CD14-positive monocyte (primary cell): ENCODE measurements around the gene KCNJ6. TPM values are rescaled to one million over a fixed set of nuclear protein-coding genes. Genes with fewer than 3 reads are reported as not detected.

Experiments
- DNase-seq, 3 donors: peaks; one replicate each; pipeline ENCODE4 v3.0.0-alpha.2; 2011 to 2022
- H2AFZ ChIP-seq: 2 replicates; pipeline ENCODE4 v1.6.0; 2012; ENCODE audit warnings: mild to moderate bottlenecking, low read depth, low read length, inconsistent platforms; ENCODE audit not compliant: insufficient read depth, poor library complexity, severe bottlenecking
- H3K27ac ChIP-seq, 2 donors: 1 replicate in 1 of 2; 2 replicates in 1 of 2; pipeline ENCODE4 v1.5.1; 2012 to 2013; ENCODE audit warnings: low read length in 2 of 2, control low read depth in 1 of 2, inconsistent platforms in 1 of 2, low read depth in 1 of 2, mild to moderate bottlenecking in 1 of 2
- H3K27me3 ChIP-seq, 2 donors: one replicate each; pipeline versions ENCODE4 v1.6.0 to v1.6.1; 2011 to 2013; ENCODE audit warnings: low read length in 2 of 2; ENCODE audit not compliant: control insufficient read depth in 2 of 2, insufficient read depth in 2 of 2
- H3K36me3 ChIP-seq, 2 donors: replicated peaks in 1 of 2; 1 replicate in 1 of 2; 2 replicates in 1 of 2; pipeline versions ENCODE4 v1.5.1 to v1.6.1; 2012 to 2013; ENCODE audit warnings: low read length in 2 of 2, control low read depth in 1 of 2, inconsistent platforms in 1 of 2, mild to moderate bottlenecking in 1 of 2; ENCODE audit not compliant: insufficient read depth in 2 of 2, control insufficient read depth in 1 of 2
- H3K4me1 ChIP-seq, 2 donors: 1 replicate in 1 of 2; 2 replicates in 1 of 2; pipeline versions ENCODE4 v1.5.1 to v1.6.1; 2012 to 2013; ENCODE audit warnings: low read length in 2 of 2, control low read depth in 1 of 2, inconsistent platforms in 1 of 2, mild to moderate bottlenecking in 1 of 2, moderate library complexity in 1 of 2; ENCODE audit not compliant: insufficient read depth in 2 of 2, control insufficient read depth in 1 of 2
- H3K4me2 ChIP-seq: replicated peaks from 2 replicates; pipeline ENCODE3; 2012; ENCODE audit warnings: low read length, moderate library complexity, mild to moderate bottlenecking; ENCODE audit not compliant: poor library complexity, severe bottlenecking; ENCODE audit errors: extremely low read depth
- H3K4me3 ChIP-seq, 3 experiments: fragments of 200-600 bp in 1 of 3; sonication (generic) in 1 of 3; replicated peaks in 1 of 3; 1 replicate in 2 of 3; 2 replicates in 1 of 3; pipeline ENCODE4 v1.5.1; 2011 to 2013; ENCODE audit warnings: low read length in 3 of 3, mild to moderate bottlenecking in 3 of 3, control low read depth in 2 of 3, low read depth in 2 of 3, inconsistent platforms in 1 of 3, moderate library complexity in 1 of 3
- H3K79me2 ChIP-seq: 2 replicates; pipeline ENCODE4 v1.6.0; 2012; ENCODE audit warnings: mild to moderate bottlenecking, control low read depth, inconsistent platforms, low read length, moderate library complexity; ENCODE audit not compliant: insufficient read depth
- H3K9ac ChIP-seq: 2 replicates; pipeline ENCODE4 v1.6.0; 2017; ENCODE audit warnings: low read length, mild to moderate bottlenecking; ENCODE audit not compliant: insufficient read depth, poor library complexity, severe bottlenecking
- H3K9me3 ChIP-seq, 2 donors: replicated peaks in 1 of 2; 1 replicate in 1 of 2; 2 replicates in 1 of 2; pipeline versions ENCODE4 v1.5.1 to v1.6.1; 2012 to 2013; ENCODE audit warnings: low read length in 2 of 2, control low read depth in 1 of 2; ENCODE audit not compliant: control insufficient read depth in 1 of 2, insufficient read depth in 1 of 2
- H4K20me1 ChIP-seq: 2 replicates; pipeline ENCODE4 v1.6.0; 2012; ENCODE audit warnings: mild to moderate bottlenecking, low read length, control low read depth, moderate library complexity; ENCODE audit not compliant: insufficient read depth
- H3K27ac Mint-ChIP-seq, 7 donors: one replicate each; pipeline ENCODE4 v1.8.0; 2020; ENCODE audit warnings: mild to moderate bottlenecking in 7 of 7, mixed read lengths in 7 of 7, moderate library complexity in 6 of 7, inconsistent platforms in 2 of 7
- H3K27me3 Mint-ChIP-seq, 3 donors: one replicate each; pipeline ENCODE4 v1.8.0; 2021 to 2022; ENCODE audit warnings: low read depth in 3 of 3, mild to moderate bottlenecking in 3 of 3, mixed read lengths in 3 of 3, moderate library complexity in 3 of 3, inconsistent platforms in 1 of 3
- H3K36me3 Mint-ChIP-seq, 2 donors: one replicate each; pipeline ENCODE4 v1.8.0; 2020; ENCODE audit warnings: mixed read lengths in 2 of 2, inconsistent platforms in 1 of 2, mild to moderate bottlenecking in 1 of 2
- H3K4me1 Mint-ChIP-seq: one replicate; pipeline ENCODE4 v1.8.0; 2020; ENCODE audit warnings: mild to moderate bottlenecking, mixed read lengths
- H3K4me3 Mint-ChIP-seq, 2 donors: one replicate each; pipeline ENCODE4 v1.8.0; 2020; ENCODE audit warnings: mild to moderate bottlenecking in 2 of 2, mixed read lengths in 2 of 2, moderate library complexity in 1 of 2
- H3K9me3 Mint-ChIP-seq, 7 donors: one replicate each; pipeline ENCODE4 v1.8.0; 2020 to 2022; ENCODE audit warnings: mixed read lengths in 7 of 7, mild to moderate bottlenecking in 6 of 7, moderate library complexity in 6 of 7, inconsistent platforms in 2 of 7
- WGBS: methylation state at CpG from one replicate; pipeline ENCODE4 v1.1.5; 2013; ENCODE audit warnings: missing lambda C conversion rate; ENCODE audit not compliant: insufficient coverage; 5-methylcytosine and 5-hydroxymethylcytosine counted together
- intact Hi-C, 2 donors: fragments of 100-400 bp; cut with micrococcal nuclease; formaldehyde crosslinking; loops; one replicate each; pipeline versions ENCODE4 v1.15.0 to v1.15.1; 2023
- polyA plus RNA-seq, 3 donors: library from polyadenylated mRNA; depleted of rRNA in 1 of 3; unstranded in 2 of 3; stranded (reverse) in 1 of 3; fragments of 300-500 nt in 2 of 3; fragments of >200 nt in 1 of 3; fragmentation: Illumina TruSeq in 2 of 3; gene quantifications; 1 replicate in 2 of 3; 2 replicates in 1 of 3; pipeline ENCODE4 v1.2.3, GENCODE V29; 2012 to 2021
- TF ChIP-seq, protein P1 (sequence below): fragments of 200-600 bp; IDR thresholded peaks from one replicate; pipeline ENCODE4 v1.8.0; 2022; ENCODE audit warnings: antibody characterized with exemption, mild to moderate bottlenecking

KCNJ6 gene
- polyA plus RNA-seq, 3 donors: not detected

DNA sequence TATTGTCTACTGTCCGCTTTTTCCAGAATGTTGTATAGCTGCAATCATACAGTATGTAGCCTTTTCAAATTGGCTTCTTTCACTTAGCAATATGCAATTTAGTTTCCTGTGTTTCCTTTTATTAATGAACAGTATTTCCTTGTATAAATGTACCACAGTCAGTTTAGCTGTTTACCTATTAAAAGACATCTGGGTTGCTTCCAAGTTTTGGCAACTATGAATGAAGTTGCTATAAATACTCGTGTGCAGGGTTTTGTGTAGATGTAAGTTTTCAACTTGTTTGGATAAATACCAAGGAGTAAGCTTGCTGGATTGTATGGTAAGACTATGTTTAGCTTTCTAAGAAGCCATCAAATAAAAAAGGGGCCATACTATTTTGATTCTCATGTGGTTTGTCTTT is 24.4 kb upstream of the KCNJ6 start:
- TF ChIP-seq, protein P1, sequence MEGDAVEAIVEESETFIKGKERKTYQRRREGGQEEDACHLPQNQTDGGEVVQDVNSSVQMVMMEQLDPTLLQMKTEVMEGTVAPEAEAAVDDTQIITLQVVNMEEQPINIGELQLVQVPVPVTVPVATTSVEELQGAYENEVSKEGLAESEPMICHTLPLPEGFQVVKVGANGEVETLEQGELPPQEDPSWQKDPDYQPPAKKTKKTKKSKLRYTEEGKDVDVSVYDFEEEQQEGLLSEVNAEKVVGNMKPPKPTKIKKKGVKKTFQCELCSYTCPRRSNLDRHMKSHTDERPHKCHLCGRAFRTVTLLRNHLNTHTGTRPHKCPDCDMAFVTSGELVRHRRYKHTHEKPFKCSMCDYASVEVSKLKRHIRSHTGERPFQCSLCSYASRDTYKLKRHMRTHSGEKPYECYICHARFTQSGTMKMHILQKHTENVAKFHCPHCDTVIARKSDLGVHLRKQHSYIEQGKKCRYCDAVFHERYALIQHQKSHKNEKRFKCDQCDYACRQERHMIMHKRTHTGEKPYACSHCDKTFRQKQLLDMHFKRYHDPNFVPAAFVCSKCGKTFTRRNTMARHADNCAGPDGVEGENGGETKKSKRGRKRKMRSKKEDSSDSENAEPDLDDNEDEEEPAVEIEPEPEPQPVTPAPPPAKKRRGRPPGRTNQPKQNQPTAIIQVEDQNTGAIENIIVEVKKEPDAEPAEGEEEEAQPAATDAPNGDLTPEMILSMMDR: no peak
- H3K4me3 Mint-ChIP-seq: no peak overlapping the region
- no peak overlapping the region for H3K4me3 ChIP-seq
- H4K20me1 ChIP-seq: no peaks in the 10 kb centered on the region
- no peak overlapping the region for H3K4me2 ChIP-seq
- intact Hi-C loops: no loop called here
- peaks cover 2 to 4% (median 4%) of the 10 kb centered on the region in 3 donors for H3K27me3 Mint-ChIP-seq
- H3K4me1 Mint-ChIP-seq: no peaks in the 10 kb centered on the region
- H3K79me2 ChIP-seq: no peaks in the 10 kb centered on the region
- DNase-seq: no peak
- no peaks in the 10 kb centered on the region for H3K36me3 Mint-ChIP-seq
- no peaks in the 10 kb centered on the region for H3K4me1 ChIP-seq
- no peaks in the 10 kb centered on the region for H3K9me3 ChIP-seq
- no peak overlapping the region for H2AFZ ChIP-seq
- H3K27ac Mint-ChIP-seq: no peak overlapping the region
- no peaks in the 10 kb centered on the region for H3K36me3 ChIP-seq
- no peaks in the 10 kb centered on the region for H3K27me3 ChIP-seq
- 71% methylated on average over 1 of the region's 2 CpGs for WGBS
- H3K9me3 Mint-ChIP-seq: peaks cover 0 to 9% (median 4%) of the 10 kb centered on the region in 7 donors
- H3K27ac ChIP-seq: no peak overlapping the region
- H3K9ac ChIP-seq: no peak overlapping the region

DNA sequence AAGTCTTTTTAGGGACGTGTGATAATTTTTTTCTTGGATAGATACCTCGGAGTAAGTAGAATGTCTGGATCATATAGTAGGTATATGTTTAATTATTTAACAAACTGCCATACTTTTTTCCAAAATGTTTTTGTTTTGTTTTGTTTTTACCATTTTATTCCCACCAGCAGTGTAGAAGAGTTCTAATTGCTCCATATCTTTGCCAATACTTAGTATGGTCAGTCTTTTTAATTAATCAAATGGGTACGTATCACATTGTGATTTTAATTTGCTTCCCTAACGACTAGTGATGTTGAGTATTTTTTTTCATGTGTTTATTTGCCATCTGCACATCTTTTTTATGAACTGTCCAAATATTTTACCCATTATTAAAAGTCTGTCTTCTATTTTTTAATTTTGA is 23.6 kb upstream of the KCNJ6 start:
- TF ChIP-seq, protein P1: no peak
- intact Hi-C loops: no loop called here
- Mint-ChIP-seq H3K27me3 (peaks cover 2 to 4% (median 4%) of the 10 kb centered on the region in 3 donors), H3K4me1 (no peaks in the 10 kb centered on the region), H3K36me3 (no peaks in the 10 kb centered on the region), H3K4me3 (no peak overlapping the region), H3K27ac (no peak overlapping the region), H3K9me3 (peaks cover 0 to 9% (median 7%) of the 10 kb centered on the region in 7 donors)
- H3K9ac ChIP-seq: no peak overlapping the region
- no peaks in the 10 kb centered on the region for H3K4me1 ChIP-seq
- no peak overlapping the region for H3K4me3 ChIP-seq
- WGBS: no CpG with 5 or more reads among the region's 4 CpGs
- H3K27ac ChIP-seq: no peak overlapping the region
- no peaks in the 10 kb centered on the region for H3K27me3 ChIP-seq
- no peak for DNase-seq
- no peak overlapping the region for H3K4me2 ChIP-seq
- H3K36me3 ChIP-seq: no peaks in the 10 kb centered on the region
- no peak overlapping the region for H2AFZ ChIP-seq
- H4K20me1 ChIP-seq: no peaks in the 10 kb centered on the region
- no peaks in the 10 kb centered on the region for H3K9me3 ChIP-seq
- no peaks in the 10 kb centered on the region for H3K79me2 ChIP-seq
